RWPE2 (cell line): Measurements from ENCODE around the gene ITGA2B.

ENCODE experiments used
- ATAC-seq: fragments of 200-7000 bp; cut with Tn5 transposase; 3 replicates; pipeline ENCODE4 v1.9.1; 2021; ENCODE audit warnings: low read depth
- DNase-seq: peaks from one replicate; pipeline ENCODE4 v3.0.0-alpha.2; 2020; ENCODE audit warnings: low spot score
- H3K27ac ChIP-seq: fragments of 450-650 bp; 2 replicates; pipeline ENCODE4 v1.5.1; 2017; ENCODE audit warnings: mild to moderate bottlenecking; ENCODE audit not compliant: poor library complexity, severe bottlenecking
- H3K27me3 ChIP-seq: fragments of 250-450 bp; sonication (Bioruptor Pico); 2 replicates; pipeline ENCODE4 v1.5.1; 2021; ENCODE audit warnings: mild to moderate bottlenecking, moderate library complexity; ENCODE audit not compliant: insufficient read depth, poor library complexity, severe bottlenecking
- H3K36me3 ChIP-seq: fragments of 250-450 bp; sonication (Bioruptor Pico); 2 replicates; pipeline ENCODE4 v1.5.1; 2020; ENCODE audit warnings: low read depth, mild to moderate bottlenecking, moderate library complexity
- H3K4me1 ChIP-seq: fragments of 250-450 bp; sonication (Bioruptor Pico); 2 replicates; pipeline ENCODE4 v1.5.1; 2021; ENCODE audit warnings: mild to moderate bottlenecking, moderate library complexity; ENCODE audit not compliant: insufficient read depth, poor library complexity, severe bottlenecking
- H3K4me3 ChIP-seq: fragments of 250-450 bp; sonication (Bioruptor Pico); 2 replicates; pipeline ENCODE4 v1.5.1; 2021; ENCODE audit warnings: mild to moderate bottlenecking, moderate library complexity; ENCODE audit not compliant: severe bottlenecking
- H3K9me3 ChIP-seq: fragments of 250-450 bp; sonication (Bioruptor Pico); 2 replicates; pipeline ENCODE4 v1.5.1; 2021; ENCODE audit warnings: mild to moderate bottlenecking, moderate library complexity; ENCODE audit not compliant: severe bottlenecking
- TF ChIP-seq, protein P1 (sequence below): fragments of 450-650 bp; IDR thresholded peaks from one replicate; pipeline ENCODE4 v1.5.1; 2017; ENCODE audit warnings: mild to moderate bottlenecking, moderate library complexity; ENCODE audit not compliant: poor library complexity, severe bottlenecking

Gene ITGA2B

DNA sequence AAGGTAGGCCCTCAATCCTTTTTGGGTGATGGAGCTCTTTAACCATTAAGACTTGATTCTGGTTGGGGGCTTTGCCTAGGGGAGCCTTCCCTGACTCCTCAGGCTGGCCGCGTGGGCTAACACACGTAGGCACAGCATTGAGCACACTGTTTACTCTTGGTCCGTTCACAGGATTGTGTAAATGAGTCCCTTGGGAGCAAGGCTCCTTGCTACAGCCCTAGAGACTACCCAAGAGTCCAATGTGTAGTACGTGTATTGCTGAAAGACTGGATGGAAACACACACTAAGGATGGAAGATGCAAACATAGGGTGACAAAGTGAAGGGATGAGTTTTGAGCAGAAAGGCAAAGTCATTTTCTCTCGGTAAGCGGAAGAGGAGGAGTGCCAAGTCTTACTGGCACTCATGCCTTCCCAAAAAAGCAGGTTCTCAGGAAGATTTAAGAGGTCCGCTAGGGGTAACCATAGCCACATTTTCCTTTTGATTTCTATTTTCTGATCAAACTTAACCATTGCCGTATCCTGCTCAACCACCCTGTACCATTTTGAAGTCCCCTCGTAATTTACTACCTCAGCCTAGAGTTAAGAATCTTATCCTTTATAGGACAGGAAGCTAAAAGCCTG lies 911 bp upstream of the ITGA2B start:
- DNase-seq (no peak), ATAC-seq (no peak)
- Histone ChIP-seq H3K4me3 (no peak overlapping the region), H3K9me3 (no peaks in the 10 kb centered on the region), H3K4me1 (peaks cover 3% of the 10 kb centered on the region), H3K27ac (no peak overlapping the region), H3K27me3 (no peaks in the 10 kb centered on the region), H3K36me3 (no peaks in the 10 kb centered on the region)
- TF ChIP-seq, protein P1, sequence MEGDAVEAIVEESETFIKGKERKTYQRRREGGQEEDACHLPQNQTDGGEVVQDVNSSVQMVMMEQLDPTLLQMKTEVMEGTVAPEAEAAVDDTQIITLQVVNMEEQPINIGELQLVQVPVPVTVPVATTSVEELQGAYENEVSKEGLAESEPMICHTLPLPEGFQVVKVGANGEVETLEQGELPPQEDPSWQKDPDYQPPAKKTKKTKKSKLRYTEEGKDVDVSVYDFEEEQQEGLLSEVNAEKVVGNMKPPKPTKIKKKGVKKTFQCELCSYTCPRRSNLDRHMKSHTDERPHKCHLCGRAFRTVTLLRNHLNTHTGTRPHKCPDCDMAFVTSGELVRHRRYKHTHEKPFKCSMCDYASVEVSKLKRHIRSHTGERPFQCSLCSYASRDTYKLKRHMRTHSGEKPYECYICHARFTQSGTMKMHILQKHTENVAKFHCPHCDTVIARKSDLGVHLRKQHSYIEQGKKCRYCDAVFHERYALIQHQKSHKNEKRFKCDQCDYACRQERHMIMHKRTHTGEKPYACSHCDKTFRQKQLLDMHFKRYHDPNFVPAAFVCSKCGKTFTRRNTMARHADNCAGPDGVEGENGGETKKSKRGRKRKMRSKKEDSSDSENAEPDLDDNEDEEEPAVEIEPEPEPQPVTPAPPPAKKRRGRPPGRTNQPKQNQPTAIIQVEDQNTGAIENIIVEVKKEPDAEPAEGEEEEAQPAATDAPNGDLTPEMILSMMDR: no peak

DNA sequence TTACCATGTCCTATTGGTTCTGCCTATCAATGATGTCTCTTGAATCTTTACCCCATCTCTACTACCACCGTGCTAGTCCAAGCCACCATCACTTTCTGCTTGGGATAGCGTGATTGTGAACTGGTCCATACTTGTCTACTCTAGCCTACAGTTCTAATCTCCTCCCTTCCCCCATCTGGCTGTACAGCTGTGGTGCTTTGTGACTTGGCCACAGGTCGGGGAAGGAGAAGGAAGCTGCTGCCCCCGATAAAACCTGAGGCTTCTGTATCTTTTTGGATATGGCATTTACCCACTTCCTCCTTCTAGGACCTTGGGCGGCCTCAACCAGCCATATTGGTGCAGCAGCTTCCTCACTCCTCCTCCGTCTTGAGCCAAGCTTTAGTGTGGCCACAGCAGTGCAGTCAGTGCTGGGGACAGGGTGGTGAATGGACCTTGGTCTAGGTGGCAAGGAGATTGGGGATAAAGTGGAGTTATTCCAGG lies 314 bp upstream of the ITGA2B start:
- no peak overlapping the region for H3K4me3 ChIP-seq
- ATAC-seq (no peak), DNase-seq (no peak)
- H3K36me3 ChIP-seq: no peaks in the 10 kb centered on the region
- TF ChIP-seq, protein P1: no peak
- H3K27ac ChIP-seq: no peak overlapping the region
- H3K9me3 ChIP-seq: no peaks in the 10 kb centered on the region
- H3K4me1 ChIP-seq: peaks cover 3% of the 10 kb centered on the region
- H3K27me3 ChIP-seq: no peaks in the 10 kb centered on the region

DNA sequence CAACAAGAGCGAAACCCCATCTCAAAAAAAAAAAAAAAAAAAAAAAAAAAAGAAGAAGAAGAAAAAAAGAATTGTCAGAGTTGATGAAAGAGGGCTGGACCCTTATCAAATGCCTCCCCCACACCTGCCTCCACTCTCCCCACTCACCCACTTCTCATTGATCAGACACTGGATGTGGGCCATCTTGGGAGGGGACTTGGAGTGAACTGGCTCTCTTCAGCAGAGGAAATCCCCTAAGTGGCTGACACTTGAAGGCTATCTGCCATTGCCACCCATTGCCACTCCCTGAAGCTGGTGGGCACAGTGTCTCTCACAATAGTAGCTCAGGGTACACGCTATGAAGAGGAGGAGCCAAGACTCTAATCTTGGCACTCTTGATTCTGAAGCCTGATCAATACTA lies 1.6 kb downstream of the ITGA2B start:
- TF ChIP-seq, protein P1: no peak
- no peak overlapping the region for H3K4me3 ChIP-seq
- H3K27me3 ChIP-seq: no peaks in the 10 kb centered on the region
- H3K9me3 ChIP-seq: no peaks in the 10 kb centered on the region
- DNase-seq (no peak), ATAC-seq (no peak)
- no peaks in the 10 kb centered on the region for H3K36me3 ChIP-seq
- no peak overlapping the region for H3K27ac ChIP-seq
- H3K4me1 ChIP-seq: peaks cover 3% of the 10 kb centered on the region

DNA sequence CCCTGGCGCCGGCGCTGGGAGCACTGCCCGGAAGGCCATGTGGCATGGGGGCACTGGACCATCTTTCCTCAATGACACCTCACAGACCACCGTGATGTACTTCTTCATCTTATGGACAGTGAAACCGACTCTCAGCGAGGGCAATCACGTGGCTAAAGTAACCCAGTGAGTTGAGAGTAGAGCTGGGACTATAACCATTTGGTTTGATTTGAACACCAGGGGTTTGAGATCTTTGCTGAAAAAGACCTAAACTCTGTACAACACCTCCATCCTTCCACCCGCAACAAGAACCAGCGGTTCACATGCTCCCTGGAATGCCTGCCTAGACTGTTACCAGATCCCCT lies 3.3 kb downstream of the ITGA2B start:
- H3K4me3 ChIP-seq: peak overlapping the region; percentile 46
- no peaks in the 10 kb centered on the region for H3K27me3 ChIP-seq
- ATAC-seq: no peak
- H3K9me3 ChIP-seq: no peaks in the 10 kb centered on the region
- no peak overlapping the region for H3K27ac ChIP-seq
- peaks cover 3% of the 10 kb centered on the region for H3K4me1 ChIP-seq
- DNase-seq: no peak
- TF ChIP-seq, protein P1: no peak
- no peaks in the 10 kb centered on the region for H3K36me3 ChIP-seq
